NCI-H82 (cell line): Measurements from ENCODE around the gene NAXE.
"Not testable (repeated sequence)": the region's sequence is repeated elsewhere in the genome, so short reads cannot be mapped to it uniquely, and the experiment has no call there.

ENCODE experiments used
- DNase-seq: peaks from one replicate; lab custom pipeline; 2025; lab: John Stamatoyannopoulos, UW

NAXE gene

DNA sequence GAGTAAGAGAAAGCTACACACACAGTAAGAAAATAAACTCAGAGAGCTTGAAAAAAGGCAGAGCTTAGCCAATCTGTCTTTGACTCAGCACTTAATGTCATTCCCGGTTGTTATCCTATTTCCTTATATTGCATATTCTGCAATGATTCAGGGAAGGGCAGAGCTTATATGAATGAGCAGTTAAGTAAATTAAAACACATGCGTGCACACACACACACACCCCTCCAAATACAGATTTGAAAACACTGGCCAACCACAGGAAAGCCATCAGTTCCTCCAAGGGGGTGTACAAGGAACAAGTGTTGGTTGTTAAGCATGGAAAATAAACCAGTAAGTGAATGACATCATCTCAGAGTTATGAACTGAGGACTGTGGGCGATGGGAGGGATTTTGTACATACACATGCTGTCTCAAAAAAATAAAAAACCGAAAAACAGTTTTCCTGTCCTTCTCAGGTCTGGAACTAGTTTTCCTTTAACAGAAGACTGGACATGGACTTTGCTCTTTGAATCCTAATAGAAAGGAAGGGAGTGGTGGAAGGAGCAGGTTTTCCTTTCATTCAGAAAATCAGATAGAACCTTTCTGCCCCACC, 20.2 kb upstream of the NAXE start:
- no peak for DNase-seq

DNA sequence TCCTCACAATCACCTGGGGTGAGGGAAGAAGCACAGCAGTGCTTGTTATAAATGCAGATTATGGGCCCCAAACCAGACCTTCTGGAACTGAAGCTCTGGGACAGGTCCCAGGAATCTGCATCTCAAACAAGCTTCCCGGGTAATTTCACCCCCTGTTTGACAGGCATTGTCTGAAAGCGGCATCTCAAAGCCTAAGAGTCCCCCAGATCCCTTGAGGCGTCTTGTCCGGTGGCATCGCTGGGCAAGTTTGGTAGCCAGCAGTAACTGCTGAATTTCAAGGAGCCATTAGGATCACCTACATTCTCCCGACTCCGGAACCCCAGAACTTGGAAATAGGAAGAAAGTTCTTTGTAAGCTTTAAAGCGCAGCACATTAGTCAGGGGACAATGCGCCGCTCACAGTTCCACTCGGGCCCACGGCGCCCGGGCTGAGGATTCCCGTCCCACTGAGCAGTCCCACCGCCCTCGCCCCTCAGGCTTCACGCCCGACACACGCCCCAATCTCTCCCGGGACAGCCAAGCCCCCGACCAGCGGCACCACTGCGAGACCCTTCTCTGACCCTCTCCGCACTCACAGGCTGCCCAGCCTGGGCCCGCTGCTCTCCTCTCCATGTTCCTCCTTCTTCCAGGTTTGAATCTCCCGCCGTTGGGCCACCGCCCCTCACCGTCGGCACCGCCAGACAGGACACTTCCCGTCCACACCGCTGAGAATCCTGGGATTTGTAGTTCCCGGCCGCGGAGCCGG, 19.5 kb upstream of the NAXE start, which contains the start of gene IQGAP3:
IQGAP3 (minus strand) TSS at position 647 of the 744 bp plus-strand sequence; CDS start at position 611, 36 bp downstream.
- peak; percentile 94 for DNase-seq

GRCh38 chr1:156572663-156573018, 18.9 kb upstream of the NAXE start:
- DNase-seq = no peak

DNA sequence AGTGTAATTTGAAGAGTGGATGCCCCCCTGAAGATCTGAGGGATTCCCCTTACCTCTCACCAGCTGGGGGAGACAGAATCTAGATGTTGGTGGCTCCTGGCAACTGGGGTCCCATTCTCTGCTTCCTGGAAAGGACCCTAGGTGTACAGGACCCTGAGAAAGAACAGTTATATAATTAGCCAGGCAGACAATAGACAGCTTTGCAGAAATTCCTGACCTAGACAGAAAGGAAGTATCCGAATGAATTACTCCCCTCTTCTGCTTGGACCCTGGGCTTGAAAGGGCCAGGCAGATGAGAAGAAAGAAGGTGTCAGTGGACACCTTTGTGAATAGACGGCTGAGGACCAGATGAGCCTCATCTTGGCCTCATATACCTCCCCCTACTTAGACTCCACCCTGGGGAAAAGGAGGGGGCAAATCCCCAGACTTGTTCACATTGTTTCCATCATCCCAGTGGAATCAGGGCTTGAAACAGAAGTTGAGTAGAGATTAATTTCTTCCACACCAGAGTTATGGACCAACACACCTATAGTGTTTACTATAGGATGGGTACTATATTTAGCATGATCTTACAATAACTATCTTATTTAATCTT, 17.4 kb upstream of the NAXE start:
- peak; percentile 62 for DNase-seq

DNA sequence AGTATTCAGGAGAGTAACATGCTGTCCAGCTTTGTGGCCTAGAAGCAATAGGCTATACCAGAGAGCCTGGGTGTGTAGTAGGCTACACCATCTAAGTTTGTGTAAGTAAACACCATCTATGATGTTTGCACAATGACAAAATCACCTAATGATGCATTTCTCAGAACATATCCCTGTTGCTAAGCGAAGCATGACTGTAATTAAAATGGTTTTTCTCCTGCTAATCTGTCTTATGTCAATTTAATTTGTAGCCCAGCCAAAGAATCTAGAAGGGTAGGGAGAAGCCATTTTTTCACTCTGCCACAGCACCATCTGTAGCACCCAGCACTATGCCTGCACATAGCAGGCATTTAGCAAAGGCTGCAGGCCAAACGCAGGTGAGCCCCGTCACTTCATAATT, 14.0 kb upstream of the NAXE start:
- peak; percentile 49 for DNase-seq

- DNase-seq = peak; percentile 39
Measured at GRCh38 chr1:156578055-156578454, 13.5 kb upstream of the NAXE start.

DNA sequence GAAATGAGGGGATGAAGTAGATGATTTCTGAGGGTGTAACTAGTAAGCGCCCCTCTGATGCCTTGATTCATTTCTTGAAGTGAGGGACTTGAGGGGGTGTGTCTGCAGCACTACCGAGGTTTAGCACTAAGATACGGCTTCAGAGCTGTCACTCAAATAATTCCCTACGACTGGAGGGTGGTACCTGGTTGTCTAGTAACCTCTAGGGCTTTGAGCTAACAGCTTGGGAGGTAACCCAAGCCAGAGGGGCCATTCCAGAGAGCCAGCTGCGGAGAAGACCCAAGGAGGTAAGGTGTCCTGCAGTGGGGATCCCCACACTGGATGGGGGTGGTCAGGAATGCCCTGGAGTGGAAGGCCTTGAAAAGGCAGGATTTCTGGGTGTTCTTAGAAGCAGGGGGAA, 12.1 kb upstream of the NAXE start, which contains the start of gene TTC24:
TTC24 (plus strand) TSS at position 252 of the 400 bp plus-strand sequence. CDS start 1,642 bp downstream, outside the sequence.
- peak; percentile 93 for DNase-seq

- no peak for DNase-seq
Measured at GRCh38 chr1:156581661-156582387, 9.8 kb upstream of the NAXE start.

DNA sequence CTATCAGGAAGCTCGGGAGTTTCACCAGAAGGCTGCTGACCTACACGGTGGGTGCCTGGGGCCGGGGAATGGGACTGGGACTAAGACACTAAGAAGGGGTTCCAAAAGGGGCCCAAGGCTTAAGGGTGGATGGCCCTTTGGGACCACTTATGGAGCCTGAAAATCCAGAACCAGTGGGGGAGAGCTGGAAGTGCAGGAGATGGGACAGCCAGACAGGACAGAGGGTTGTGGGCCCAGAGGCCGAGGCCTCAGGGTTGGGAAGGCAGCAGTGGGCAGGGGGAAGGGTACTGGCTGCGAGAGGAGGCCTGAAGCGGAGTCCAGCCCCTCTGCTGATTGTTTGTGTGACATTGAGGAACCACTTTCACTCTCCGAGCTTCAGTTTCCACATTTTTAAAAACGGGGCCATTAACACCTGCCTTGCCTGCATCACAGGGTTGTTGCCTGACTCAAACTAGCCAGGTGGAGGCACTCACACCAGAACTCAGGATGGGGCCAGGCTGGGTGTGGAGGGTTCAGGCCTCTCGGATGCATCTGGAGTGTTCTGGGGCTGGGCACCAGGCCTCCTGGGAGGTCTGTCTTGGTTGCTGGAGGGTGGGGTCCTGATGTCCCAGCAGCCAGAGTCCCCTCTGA, 9.1 kb upstream of the NAXE start:
- no peak for DNase-seq

- DNase-seq = peak; percentile 96
Measured at GRCh38 chr1:156583821-156584622, 7.6 kb upstream of the NAXE start.

DNA sequence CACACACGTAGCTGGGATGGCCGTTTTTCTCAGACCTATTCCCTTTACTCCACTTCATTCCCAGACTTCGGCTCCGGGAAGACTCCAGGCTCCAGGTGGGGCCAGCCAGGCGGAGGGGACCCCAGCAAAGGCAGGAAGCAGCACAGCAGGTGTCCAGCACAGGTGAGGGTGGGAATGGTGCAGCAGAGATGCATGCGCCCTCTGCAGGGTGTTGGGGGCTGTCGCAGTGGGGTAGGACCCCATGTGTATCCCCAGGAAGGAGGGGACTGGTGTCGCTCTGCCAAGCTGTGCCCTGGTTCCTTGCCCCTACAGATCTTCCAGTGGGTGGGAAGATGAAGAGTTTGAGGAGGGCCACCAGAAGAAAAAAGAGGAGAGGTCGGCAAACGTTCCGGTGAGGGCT, 6.8 kb upstream of the NAXE start:
- peak; percentile 76 for DNase-seq

GRCh38 chr1:156586323-156586722, 5.3 kb upstream of the NAXE start:
- DNase-seq = no peak

DNA sequence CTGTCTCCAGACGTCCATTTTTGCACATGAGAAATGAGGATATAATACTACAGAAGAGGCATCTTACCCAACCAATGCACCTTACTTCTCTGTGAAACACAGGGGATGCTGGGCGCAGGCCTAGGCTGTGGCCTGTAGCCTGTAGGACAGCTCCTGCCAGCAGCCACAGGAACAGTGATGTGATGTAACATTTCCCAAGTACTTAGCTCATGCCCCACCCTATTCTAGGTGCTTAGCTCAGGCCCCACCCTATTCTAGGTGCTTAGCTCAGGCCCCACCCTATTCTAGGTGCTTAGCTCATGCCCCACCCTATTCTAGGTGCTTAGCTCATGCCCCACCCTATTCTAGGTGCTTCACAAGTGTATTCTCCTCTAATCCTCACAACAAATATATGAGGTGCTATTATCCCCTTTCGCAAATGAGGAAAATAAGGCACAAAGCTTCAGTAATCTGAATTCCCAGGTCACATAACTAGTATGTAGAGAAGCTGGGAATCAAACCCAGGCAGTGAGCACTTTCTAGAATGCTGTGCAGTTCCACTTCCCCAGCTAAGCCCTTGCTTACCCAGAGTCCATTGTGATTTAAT, 4.6 kb upstream of the NAXE start:
- DNase-seq = no peak

- DNase-seq = not testable (repeated sequence)
Measured at GRCh38 chr1:156587927-156588326, 3.6 kb upstream of the NAXE start.

- no peak for DNase-seq
Measured at GRCh38 chr1:156589546-156589945, 2.0 kb upstream of the NAXE start.

DNA sequence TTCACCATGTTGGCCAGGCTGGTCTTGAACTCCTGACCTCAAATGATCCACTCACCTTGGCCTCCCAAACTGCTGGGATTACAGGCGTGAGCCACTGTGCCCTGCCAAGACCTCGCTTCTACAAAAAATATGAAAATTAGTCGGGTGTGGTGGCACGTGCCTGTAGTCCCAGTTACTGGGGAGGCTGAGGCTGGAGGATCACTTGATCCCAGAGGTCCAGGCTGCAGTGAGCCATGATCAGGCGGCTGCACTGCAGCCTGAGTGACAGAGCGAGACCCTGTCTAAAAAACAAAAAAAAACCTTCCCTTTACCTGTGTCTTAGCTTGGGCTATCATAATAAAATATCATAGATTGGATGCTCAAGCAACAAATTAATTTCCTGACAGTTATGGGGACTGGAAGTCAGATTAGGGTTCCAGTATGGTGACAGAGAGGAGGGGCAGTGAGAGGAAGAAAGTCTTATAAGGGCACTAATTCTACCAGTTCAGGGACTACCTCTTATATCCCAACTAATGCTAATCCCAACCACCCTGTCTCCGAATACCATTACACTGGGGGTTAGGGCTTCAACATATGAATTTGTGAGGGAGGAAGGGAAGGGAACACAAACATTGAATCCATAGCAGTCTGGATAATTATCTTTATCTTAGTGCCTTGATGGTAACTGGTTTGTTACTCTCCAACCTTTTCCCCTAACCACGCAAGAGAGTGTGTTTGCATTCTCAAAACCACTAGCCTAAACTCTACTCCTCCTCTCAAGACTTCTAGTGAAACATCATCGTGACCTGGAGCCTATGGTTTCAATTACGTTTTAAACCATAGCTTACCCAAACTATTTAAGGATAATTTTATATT, 1.0 kb upstream of the NAXE start:
- DNase-seq = peak; percentile 52

GRCh38 chr1:156591181-156591431, 470 bp upstream of the NAXE start:
- DNase-seq = peak; percentile 75

DNA sequence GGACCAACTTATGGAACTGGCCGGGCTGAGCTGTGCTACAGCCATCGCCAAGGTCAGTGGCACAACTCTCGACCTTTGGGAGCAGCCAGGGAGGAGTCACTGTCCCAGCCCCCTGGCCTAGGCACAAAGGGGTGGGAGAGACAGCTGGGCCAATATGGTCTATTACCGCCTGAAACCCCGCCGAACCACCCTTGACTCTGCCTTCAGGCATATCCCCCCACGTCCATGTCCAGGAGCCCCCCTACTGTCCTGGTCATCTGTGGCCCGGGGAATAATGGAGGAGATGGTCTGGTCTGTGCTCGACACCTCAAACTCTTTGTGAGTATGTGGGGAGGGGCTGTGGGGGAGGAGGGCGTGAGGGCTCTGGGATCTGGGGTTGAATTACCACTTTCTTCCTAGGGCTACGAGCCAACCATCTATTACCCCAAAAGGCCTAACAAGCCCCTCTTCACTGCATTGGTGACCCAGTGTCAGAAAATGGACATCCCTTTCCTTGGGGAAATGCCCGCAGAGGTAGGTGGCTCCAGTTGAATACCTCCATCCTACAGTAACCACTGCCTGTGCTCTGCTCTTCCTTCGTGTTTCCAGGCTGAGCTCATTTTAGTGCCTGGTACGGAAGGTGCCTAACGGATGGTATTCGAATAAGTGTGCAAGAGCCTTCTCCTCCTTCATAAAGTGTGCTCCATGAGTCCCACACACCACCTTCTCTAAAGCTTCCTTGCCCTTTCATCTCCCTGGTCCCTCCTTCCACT, 758 bp downstream of the NAXE start:
- DNase-seq = no peak

GRCh38 chr1:156592910-156593660, 1.5 kb downstream of the NAXE start:
- DNase-seq = no peak
